HG02970 (cell line): ENCODE data around the gene PDE10A.

ENCODE experiments used
- ATAC-seq: cut with Tn5 transposase; IDR thresholded peaks from one replicate; pipeline ENCODE4 v1.9.1; 2021; ENCODE audit warnings: mild to moderate bottlenecking, moderate library complexity, moderate number of reproducible peaks; ENCODE audit not compliant: unreplicated experiment, low FRiP score

PDE10A gene

GRCh38 chr6:165658395-165659058, 4.5 kb downstream of the PDE10A start:
- ATAC-seq: no peak

GRCh38 chr6:165657325-165657680, 5.7 kb downstream of the PDE10A start:
- ATAC-seq: no peak

- no peak for ATAC-seq
Measured at GRCh38 chr6:165656581-165657324, 6.3 kb downstream of the PDE10A start.

GRCh38 chr6:165655191-165655590, 7.8 kb downstream of the PDE10A start:
- ATAC-seq: no peak

GRCh38 chr6:165654144-165654543, 8.9 kb downstream of the PDE10A start:
- no peak for ATAC-seq

GRCh38 chr6:165653607-165654006, 9.4 kb downstream of the PDE10A start:
- ATAC-seq: no peak

- ATAC-seq: no peak
Measured at GRCh38 chr6:165653196-165653595, 9.8 kb downstream of the PDE10A start.

GRCh38 chr6:165652766-165653165, 10.3 kb downstream of the PDE10A start:
- no peak for ATAC-seq

- ATAC-seq: no peak
Measured at GRCh38 chr6:165649166-165650137, 13.6 kb downstream of the PDE10A start.

GRCh38 chr6:165647041-165647440, 16.0 kb downstream of the PDE10A start:
- no peak for ATAC-seq

GRCh38 chr6:165645919-165646318, 17.1 kb downstream of the PDE10A start:
- ATAC-seq: no peak

GRCh38 chr6:165644586-165645266, 18.3 kb downstream of the PDE10A start:
- ATAC-seq: no peak

GRCh38 chr6:165643015-165643414, 20.0 kb downstream of the PDE10A start:
- no peak for ATAC-seq

GRCh38 chr6:165641672-165642156, 21.3 kb downstream of the PDE10A start:
- ATAC-seq: no peak

GRCh38 chr6:165640806-165641205, 22.2 kb downstream of the PDE10A start:
- ATAC-seq: no peak

GRCh38 chr6:165638530-165638929, 24.5 kb downstream of the PDE10A start:
- no peak for ATAC-seq

- ATAC-seq: no peak
Measured at GRCh38 chr6:165637586-165637985, 25.5 kb downstream of the PDE10A start.

GRCh38 chr6:165636402-165637048, 26.5 kb downstream of the PDE10A start:
- ATAC-seq: no peak

GRCh38 chr6:165635965-165636364, 27.1 kb downstream of the PDE10A start:
- ATAC-seq: no peak
